Cardiac fibroblast (primary cell): ENCODE measurements around the gene TENT5C.

ENCODE experiments used
- DNase-seq, 2 donors: peaks; one replicate each; pipeline versions ENCODE4 v3.0.0 to v3.0.0-alpha.2; 2010; ENCODE audit warnings: low read depth in 2 of 2
- H3K4me3 ChIP-seq, 2 donors: replicated peaks in 1 of 2; 1 replicate in 1 of 2; 2 replicates in 1 of 2; pipeline ENCODE4 v1.5.1; 2011; ENCODE audit warnings: low read depth in 2 of 2, low read length in 2 of 2, mild to moderate bottlenecking in 2 of 2, moderate library complexity in 1 of 2
- CTCF ChIP-seq: IDR thresholded peaks from one replicate; pipeline ENCODE4 v1.5.1; 2011; ENCODE audit warnings: low read depth, mild to moderate bottlenecking, low read length, inconsistent platforms

Gene TENT5C

GRCh38 chr1:117611894-117612483 lies 6.1 kb downstream of the TENT5C start:
- no peak overlapping the region for H3K4me3 ChIP-seq
- no peak for TF ChIP-seq CTCF
- DNase-seq, result peak in 1 of 2 donors; percentile 12

GRCh38 chr1:117612517-117613248 lies 6.8 kb downstream of the TENT5C start:
- DNase-seq, result peak; percentile 79 to 83
- H3K4me3 ChIP-seq, result no peak overlapping the region
- no peak for TF ChIP-seq CTCF

GRCh38 chr1:117613249-117613968 lies 7.6 kb downstream of the TENT5C start:
- peak; percentile 5 to 31 for DNase-seq
- H3K4me3 ChIP-seq, result no peak overlapping the region
- TF ChIP-seq CTCF, result no peak

- H3K4me3 ChIP-seq, result no peak overlapping the region
- TF ChIP-seq CTCF, result no peak
- no peak for DNase-seq
These were observed 8.3 kb downstream of the TENT5C start for GRCh38 chr1:117613969-117614729.

GRCh38 chr1:117615474-117615873 lies 9.6 kb downstream of the TENT5C start:
- no peak overlapping the region for H3K4me3 ChIP-seq
- TF ChIP-seq CTCF, result no peak
- DNase-seq, result no peak

GRCh38 chr1:117616356-117616755 lies 10.5 kb downstream of the TENT5C start:
- TF ChIP-seq CTCF, result no peak
- DNase-seq, result no peak
- H3K4me3 ChIP-seq, result no peak overlapping the region
